ENCODE results near the gene GALK1.

GALK1 gene

DNA sequence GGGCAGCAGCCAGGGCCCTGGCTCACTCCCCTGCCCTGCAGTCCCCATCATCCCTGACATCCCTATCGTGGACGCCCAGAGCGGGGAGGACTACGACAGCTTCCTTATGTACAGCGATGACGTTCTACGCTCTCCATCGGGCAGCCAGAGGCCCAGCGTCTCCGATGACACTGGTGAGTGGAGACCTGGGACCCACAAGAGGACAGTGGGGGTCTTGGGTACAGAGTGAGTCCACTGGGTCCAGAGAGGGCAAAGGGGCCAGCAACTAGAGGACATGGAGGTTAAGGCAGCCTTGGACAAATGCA, 12.6 kb downstream of the GALK1 start:
- TF ChIP-seq, protein P1, sequence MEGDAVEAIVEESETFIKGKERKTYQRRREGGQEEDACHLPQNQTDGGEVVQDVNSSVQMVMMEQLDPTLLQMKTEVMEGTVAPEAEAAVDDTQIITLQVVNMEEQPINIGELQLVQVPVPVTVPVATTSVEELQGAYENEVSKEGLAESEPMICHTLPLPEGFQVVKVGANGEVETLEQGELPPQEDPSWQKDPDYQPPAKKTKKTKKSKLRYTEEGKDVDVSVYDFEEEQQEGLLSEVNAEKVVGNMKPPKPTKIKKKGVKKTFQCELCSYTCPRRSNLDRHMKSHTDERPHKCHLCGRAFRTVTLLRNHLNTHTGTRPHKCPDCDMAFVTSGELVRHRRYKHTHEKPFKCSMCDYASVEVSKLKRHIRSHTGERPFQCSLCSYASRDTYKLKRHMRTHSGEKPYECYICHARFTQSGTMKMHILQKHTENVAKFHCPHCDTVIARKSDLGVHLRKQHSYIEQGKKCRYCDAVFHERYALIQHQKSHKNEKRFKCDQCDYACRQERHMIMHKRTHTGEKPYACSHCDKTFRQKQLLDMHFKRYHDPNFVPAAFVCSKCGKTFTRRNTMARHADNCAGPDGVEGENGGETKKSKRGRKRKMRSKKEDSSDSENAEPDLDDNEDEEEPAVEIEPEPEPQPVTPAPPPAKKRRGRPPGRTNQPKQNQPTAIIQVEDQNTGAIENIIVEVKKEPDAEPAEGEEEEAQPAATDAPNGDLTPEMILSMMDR (IDR thresholded peaks at IDR 0.05), result no peak

DNA sequence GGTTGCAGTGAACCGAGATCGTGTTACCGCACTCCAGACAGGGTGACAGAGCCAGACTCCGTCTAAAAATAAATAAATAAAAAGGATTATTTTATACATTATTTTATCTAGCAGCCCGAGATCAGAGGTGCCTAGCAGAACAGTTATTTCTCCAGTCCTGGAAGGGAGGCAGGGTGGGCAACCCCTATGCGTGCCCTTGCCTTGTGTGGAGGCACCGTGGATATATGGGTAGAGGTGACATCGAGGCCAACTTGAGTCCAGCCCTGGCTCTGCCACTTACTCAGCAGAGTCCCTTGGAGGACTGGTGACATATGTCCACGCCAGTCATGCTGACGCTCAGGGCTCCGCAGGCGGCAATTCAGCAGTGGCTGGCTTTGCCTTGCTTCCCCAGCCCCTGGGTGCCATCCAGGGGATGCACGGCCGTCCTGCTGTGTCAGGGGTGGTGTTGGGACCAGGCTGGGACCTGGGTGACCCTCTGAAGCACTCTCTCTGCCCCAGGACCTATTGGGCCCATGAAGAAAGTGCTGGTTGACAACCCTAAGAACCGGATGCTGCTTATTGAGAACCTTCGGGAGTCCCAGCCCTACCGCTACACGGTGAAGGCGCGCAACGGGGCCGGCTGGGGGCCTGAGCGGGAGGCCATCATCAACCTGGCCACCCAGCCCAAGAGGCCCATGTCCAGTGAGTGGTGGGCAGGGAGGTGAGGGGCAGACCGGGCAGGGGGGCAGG, 13.2 kb downstream of the GALK1 start:
- TF ChIP-seq, protein P1 (IDR thresholded peaks at IDR 0.05), result no peak

DNA sequence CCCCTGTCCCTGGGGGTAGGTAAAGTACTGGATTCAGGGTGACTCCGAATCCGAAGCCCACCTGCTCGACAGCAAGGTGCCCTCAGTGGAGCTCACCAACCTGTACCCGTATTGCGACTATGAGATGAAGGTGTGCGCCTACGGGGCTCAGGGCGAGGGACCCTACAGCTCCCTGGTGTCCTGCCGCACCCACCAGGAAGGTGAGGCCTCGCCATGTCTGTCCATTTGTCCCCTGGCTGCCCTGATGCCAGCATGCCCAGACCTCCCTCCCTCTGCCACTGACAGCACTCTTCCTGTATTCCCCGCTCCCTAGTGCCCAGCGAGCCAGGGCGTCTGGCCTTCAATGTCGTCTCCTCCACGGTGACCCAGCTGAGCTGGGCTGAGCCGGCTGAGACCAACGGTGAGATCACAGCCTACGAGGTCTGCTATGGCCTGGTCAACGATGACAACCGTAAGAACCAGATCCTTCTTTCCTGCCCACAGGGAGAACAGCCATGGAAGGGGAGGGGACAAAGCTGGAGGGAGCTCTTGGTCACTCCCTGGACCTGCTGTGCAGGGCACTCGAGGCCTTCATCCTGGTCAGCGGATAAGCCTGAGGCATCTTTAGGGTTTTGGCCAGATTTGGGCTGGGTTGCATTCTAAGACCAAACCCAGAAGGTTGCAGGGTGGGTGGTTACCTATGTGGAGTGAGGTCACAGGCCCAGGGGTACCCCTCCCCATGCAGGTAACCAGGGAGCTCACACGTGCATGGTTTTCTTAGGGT, 14.2 kb downstream of the GALK1 start:
- TF ChIP-seq, protein P1 (IDR thresholded peaks at IDR 0.05), result no peak

DNA sequence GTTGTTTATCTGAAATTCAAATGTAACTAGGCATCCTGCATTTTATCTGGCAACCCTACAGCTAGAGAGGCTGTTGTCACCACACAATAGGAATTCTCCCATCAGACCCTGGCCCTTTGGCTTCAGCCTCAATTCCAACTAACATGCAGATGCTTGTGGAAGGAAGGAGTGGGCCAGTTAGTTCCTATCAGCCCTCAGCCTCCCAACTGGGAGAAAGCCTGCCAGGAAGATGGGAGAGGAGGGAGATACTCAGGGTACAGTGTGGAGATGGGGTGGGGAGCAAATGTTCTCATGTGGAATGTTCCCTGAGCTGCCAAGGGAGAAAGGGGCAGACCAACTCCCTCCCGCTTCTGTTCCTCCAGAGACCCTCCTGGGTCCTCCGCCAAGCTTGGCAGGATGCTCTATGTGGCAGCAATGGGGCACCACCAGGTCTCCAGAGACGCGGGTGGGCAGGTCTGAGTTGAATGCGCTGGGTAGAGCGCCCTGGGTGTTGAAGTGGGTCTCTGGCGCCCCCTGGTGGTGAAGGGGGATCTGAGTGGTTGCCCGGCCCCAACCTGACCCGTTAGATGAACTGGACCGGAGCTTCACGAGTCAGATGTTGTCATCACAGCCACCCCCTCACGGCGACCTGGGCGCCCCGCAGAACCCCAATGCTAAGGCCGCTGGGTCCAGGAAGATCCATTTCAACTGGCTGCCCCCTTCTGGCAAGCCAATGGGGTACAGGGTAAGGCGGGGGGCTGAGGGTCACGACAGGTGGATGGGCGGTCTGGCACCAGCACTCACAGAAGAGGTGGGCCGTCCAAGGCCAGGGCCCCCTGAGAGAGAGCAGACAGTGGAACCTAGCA, 15.2 kb downstream of the GALK1 start:
- TF ChIP-seq, protein P1 (IDR thresholded peaks at IDR 0.05), result peak; percentile 89

- TF ChIP-seq, protein P1 (IDR thresholded peaks at IDR 0.05), result no peak
These were observed 16.3 kb downstream of the GALK1 start for GRCh38 chr17:75748706-75749105.

GRCh38 chr17:75743625-75744206, 21.3 kb downstream of the GALK1 start:
- TF ChIP-seq, protein P1 (IDR thresholded peaks at IDR 0.05), result no peak

GRCh38 chr17:75742337-75742736, 22.7 kb downstream of the GALK1 start:
- TF ChIP-seq, protein P1 (IDR thresholded peaks at IDR 0.05), result no peak

All from LNCAP (cell line).